Prostate gland (tissue), 2 donors: ENCODE results near the gene SLC9C2. TPM values are rescaled to one million over a fixed set of nuclear protein-coding genes. Genes with fewer than 3 reads are reported as not detected.

Source experiments
- DNase-seq: peaks from one replicate; pipeline ENCODE4 v3.0.0-alpha.2; 2019; ENCODE audit warnings: low spot score
- H3K27ac ChIP-seq, 2 donors: fragments of 200-600 bp; sonication (generic); 2 replicates each; pipeline ENCODE4 v1.5.1; 2017 to 2019
- H3K27me3 ChIP-seq: fragments of 200-600 bp; sonication (generic); replicated peaks from 2 replicates; pipeline ENCODE4 v1.5.1; 2019; ENCODE audit not compliant: insufficient read depth
- H3K36me3 ChIP-seq, 2 donors: fragments of 200-600 bp; sonication (generic); 1 replicate in 1 of 2; 2 replicates in 1 of 2; pipeline versions ENCODE4 v1.5.1 to v1.8.1; 2017 to 2019
- H3K4me1 ChIP-seq: fragments of 200-600 bp; sonication (generic); replicated peaks from 2 replicates; pipeline ENCODE4 v1.5.1; 2019
- H3K4me3 ChIP-seq, 2 donors: fragments of 200-600 bp; sonication (generic); 2 replicates each; pipeline ENCODE4 v1.5.1; 2017 to 2019
- H3K9me3 ChIP-seq: fragments of 200-600 bp; sonication (generic); 2 replicates; pipeline ENCODE4 v1.5.1; 2017
- POLR2A ChIP-seq: fragments of 450-650 bp; IDR thresholded peaks from one replicate; pipeline ENCODE4 v1.6.1; 2016; ENCODE audit warnings: antibody characterized with exemption, mild to moderate bottlenecking
- POLR2AphosphoS5 ChIP-seq: sonication (generic); formaldehyde crosslinking; IDR thresholded peaks from one replicate; pipeline ENCODE4 v1.6.1; 2017; ENCODE audit warnings: antibody characterized with exemption
- WGBS: methylation state at CpG from one replicate; pipeline ENCODE4 v1.1.5; 2018; 5-methylcytosine and 5-hydroxymethylcytosine counted together
- intact Hi-C: fragments of 100-400 bp; cut with DNase I; formaldehyde crosslinking; loops from one replicate; pipeline ENCODE4 v1.14.2; 2022
- total RNA-seq, 2 donors: library from RNA; depleted of rRNA; stranded (reverse); fragments of >200 nt; gene quantifications; one replicate each; pipeline ENCODE4 v1.1.0, GENCODE V29; 2016
- TF ChIP-seq, protein P1 (sequence below), 4 experiments: fragments of 200-600 bp in 2 of 4; fragments of 450-650 bp in 2 of 4; sonication (generic) in 2 of 4; IDR thresholded peaks; 1 replicate in 3 of 4; 2 replicates in 1 of 4; pipeline ENCODE4 v1.5.1; 2016 to 2019; ENCODE audit warnings: antibody characterized with exemption in 4 of 4, mild to moderate bottlenecking in 2 of 4, moderate library complexity in 2 of 4

SLC9C2 gene
- total RNA-seq, 2 donors from 2014 or later, result 40.6 TPM; not detected in 1

DNA sequence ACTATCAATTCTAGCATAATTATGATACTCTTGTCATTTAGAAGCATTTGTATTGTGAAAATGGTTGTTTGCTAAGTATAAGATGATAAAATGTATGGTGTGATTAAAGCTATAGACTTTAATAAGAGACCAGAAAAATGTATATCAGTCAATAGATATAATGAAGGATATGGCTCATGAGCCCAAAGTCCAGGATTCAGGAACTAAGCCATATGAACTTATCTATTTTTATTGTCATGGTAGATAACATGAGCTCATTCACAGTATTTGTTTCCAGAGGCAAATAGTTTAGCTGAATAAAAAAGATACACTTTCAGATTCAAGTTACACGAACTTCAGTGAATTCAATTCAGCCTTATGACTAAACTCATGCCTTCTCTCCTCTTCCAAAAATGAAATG lies 93.1 kb downstream of the SLC9C2 start:
- intact Hi-C loops, result loop anchor here (10.0 kb wide), 1 partner anchor 155 kb away; the partner anchor contains the start of gene ANKRD45
- 68% methylated on average over 1 of the region's 1 CpG for WGBS
- H3K4me1 ChIP-seq, result no peaks in the 10 kb centered on the region

DNA sequence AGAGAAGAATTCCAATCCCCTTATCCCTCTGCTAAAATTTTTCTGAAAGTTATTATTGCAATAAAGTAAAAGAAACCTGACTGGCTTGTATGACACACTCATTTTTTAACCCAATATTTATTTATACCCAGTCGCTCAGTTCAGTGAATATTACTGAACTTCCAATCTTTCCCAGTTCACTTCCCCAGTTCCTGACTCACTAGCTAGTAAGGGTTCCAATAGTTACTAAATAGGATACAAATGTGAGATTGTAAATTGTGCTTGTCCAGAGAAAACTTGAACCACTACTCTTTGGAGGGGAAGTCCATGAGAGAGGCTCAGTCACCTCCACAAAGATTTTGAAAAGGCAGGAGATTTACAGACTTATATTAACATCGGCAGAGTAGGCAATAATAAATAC lies 94.3 kb downstream of the SLC9C2 start:
- no peaks in the 10 kb centered on the region for H3K4me1 ChIP-seq
- no peaks in the 10 kb centered on the region for H3K36me3 ChIP-seq
- DNase-seq, result no peak
- H3K9me3 ChIP-seq, result no peaks in the 10 kb centered on the region
- 89% methylated on average over 2 of the region's 2 CpGs for WGBS
- intact Hi-C loops, result loop anchor here (10.0 kb wide), 1 partner anchor 156 kb away; the partner anchor contains the start of gene ANKRD45
- no peak for TF ChIP-seq POLR2AphosphoS5
- TF ChIP-seq, protein P1, sequence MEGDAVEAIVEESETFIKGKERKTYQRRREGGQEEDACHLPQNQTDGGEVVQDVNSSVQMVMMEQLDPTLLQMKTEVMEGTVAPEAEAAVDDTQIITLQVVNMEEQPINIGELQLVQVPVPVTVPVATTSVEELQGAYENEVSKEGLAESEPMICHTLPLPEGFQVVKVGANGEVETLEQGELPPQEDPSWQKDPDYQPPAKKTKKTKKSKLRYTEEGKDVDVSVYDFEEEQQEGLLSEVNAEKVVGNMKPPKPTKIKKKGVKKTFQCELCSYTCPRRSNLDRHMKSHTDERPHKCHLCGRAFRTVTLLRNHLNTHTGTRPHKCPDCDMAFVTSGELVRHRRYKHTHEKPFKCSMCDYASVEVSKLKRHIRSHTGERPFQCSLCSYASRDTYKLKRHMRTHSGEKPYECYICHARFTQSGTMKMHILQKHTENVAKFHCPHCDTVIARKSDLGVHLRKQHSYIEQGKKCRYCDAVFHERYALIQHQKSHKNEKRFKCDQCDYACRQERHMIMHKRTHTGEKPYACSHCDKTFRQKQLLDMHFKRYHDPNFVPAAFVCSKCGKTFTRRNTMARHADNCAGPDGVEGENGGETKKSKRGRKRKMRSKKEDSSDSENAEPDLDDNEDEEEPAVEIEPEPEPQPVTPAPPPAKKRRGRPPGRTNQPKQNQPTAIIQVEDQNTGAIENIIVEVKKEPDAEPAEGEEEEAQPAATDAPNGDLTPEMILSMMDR (IDR thresholded peaks at IDR 0.05), result no peak
- TF ChIP-seq POLR2A, result no peak
- H3K27me3 ChIP-seq, result no peaks in the 10 kb centered on the region
- H3K27ac ChIP-seq, result no peak overlapping the region
- H3K4me3 ChIP-seq, result no peak overlapping the region

More for the DNA sequence above, 93.1 kb downstream of the SLC9C2 start:
- no peaks in the 10 kb centered on the region for H3K9me3 ChIP-seq
- H3K27me3 ChIP-seq, result no peaks in the 10 kb centered on the region
- TF ChIP-seq POLR2A (no peak), POLR2AphosphoS5 (no peak)
- TF ChIP-seq, protein P1 (IDR thresholded peaks at IDR 0.05), result no peak
- H3K27ac ChIP-seq, result no peak overlapping the region
- no peaks in the 10 kb centered on the region for H3K36me3 ChIP-seq
- DNase-seq, result no peak
- H3K4me3 ChIP-seq, result no peak overlapping the region

DNA sequence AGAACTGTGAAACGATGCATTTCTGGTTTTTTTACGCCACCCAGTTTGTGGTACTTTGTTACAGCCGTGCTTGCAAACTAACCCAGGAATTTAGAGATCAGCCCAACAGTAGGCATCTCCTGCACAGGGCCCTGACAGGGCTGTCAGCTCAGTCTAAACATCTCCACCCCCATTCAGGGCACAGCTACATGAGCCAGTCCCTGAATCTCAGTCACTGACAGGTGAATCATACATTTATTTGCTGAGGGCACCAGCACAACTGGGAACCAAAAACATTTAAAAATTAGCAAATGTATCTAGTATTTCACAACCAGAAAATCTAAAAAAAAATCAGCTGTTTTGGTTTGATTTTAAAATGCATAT lies 95.0 kb downstream of the SLC9C2 start:
- no peaks in the 10 kb centered on the region for H3K36me3 ChIP-seq
- no peaks in the 10 kb centered on the region for H3K4me1 ChIP-seq
- DNase-seq, result no peak
- H3K27ac ChIP-seq, result no peak overlapping the region
- TF ChIP-seq, protein P1 (IDR thresholded peaks at IDR 0.05), result no peak
- H3K9me3 ChIP-seq, result no peaks in the 10 kb centered on the region
- H3K27me3 ChIP-seq, result no peaks in the 10 kb centered on the region
- intact Hi-C loops, result loop anchor here (10.0 kb wide), 1 partner anchor 157 kb away; the partner anchor contains the start of gene ANKRD45
- WGBS, result 66% methylated on average over 3 of the region's 3 CpGs
- H3K4me3 ChIP-seq, result no peak overlapping the region

DNA sequence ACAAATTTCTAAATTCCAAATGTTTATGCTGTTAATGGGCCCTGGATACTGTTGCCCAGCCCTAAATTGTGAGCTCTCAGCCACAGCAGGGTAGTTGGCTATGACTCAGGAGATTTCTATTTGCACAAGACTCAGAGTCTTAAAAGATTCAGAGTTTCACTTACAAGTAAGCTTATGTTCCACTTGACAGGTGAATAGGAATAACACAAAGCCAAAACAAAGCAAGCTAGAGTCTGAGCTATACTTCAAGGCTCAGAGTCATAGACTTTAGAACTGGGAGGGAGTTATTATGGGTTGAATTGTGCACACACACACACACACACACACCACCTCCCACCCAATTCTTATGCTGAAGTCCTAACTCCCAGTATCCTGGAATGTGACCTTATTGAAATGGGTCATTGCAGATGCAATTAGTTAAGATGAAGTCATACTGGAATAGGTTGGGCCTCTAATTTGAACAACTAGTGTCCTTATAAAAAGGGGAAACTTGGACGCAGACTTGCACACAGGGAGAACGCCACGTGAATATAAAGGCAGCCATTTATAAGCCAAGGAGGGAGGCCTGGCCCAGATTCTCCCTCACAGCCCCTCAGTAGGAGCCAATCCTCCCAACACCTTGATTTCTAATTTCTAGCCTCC lies 95.5 kb downstream of the SLC9C2 start:
- TF ChIP-seq POLR2AphosphoS5, result no peak
- no peak for TF ChIP-seq POLR2A
- TF ChIP-seq, protein P1 (IDR thresholded peaks at IDR 0.05), result no peak
- no peaks in the 10 kb centered on the region for H3K36me3 ChIP-seq
- DNase-seq, result no peak
- no peaks in the 10 kb centered on the region for H3K9me3 ChIP-seq
- no peaks in the 10 kb centered on the region for H3K27me3 ChIP-seq
- H3K4me3 ChIP-seq, result no peak overlapping the region
- H3K27ac ChIP-seq, result no peak overlapping the region
- no peaks in the 10 kb centered on the region for H3K4me1 ChIP-seq
- intact Hi-C loops, result loop anchor here (10.0 kb wide), 1 partner anchor 157 kb away; the partner anchor contains the start of gene ANKRD45
- WGBS, result 36% methylated on average over 3 of the region's 3 CpGs

DNA sequence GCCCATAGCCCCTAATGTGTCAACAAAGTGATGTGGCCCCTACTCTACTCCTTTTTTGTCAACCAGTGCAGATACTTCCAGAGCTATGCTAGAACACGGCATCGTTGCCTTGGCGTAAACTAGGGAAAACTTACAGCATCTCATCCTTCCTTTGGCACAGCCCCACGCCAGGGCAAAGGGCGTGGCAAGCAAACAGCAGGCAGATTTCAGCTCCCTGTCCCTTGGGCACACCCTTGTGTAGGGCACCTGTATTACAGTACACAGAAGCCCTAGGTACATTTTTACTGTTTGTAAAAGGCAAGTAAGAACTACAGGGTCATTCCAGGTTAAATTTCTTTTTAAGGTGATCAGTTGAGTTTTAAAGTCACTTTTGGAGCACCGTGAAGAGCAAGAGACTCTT lies 96.4 kb downstream of the SLC9C2 start:
- no peaks in the 10 kb centered on the region for H3K36me3 ChIP-seq
- no peaks in the 10 kb centered on the region for H3K9me3 ChIP-seq
- DNase-seq, result no peak
- WGBS, result 86% methylated on average over 6 of the region's 6 CpGs
- TF ChIP-seq, protein P1 (IDR thresholded peaks at IDR 0.05), result no peak
- TF ChIP-seq POLR2AphosphoS5, result no peak
- TF ChIP-seq POLR2A, result no peak
- intact Hi-C loops, result loop anchor here (10.0 kb wide), 1 partner anchor 158 kb away; the partner anchor contains the start of gene ANKRD45
- H3K27me3 ChIP-seq, result no peaks in the 10 kb centered on the region
- no peak overlapping the region for H3K27ac ChIP-seq
- H3K4me3 ChIP-seq, result no peak overlapping the region
- no peaks in the 10 kb centered on the region for H3K4me1 ChIP-seq
